Measurements from ENCODE around the gene SHLD1. TPM values are rescaled to one million over a fixed set of nuclear protein-coding genes. Genes with fewer than 3 reads are reported as not detected.

The SHLD1 gene
- total and polyA plus RNA-seq, 2 donors (not counting 3 experiments of a cell fraction or from before 2014, with no cell fraction given) = 4.7 to 6.3 TPM

GRCh38 chr20:5746064-5746463, 4.1 kb upstream of the SHLD1 start:
- ChIA-PET CTCF (interaction anchor here (0.8 kb wide), 1 partner anchor 188 kb away, joined by 3 read pairs; no protein-coding TSS in a partner anchor), POLR2A (no interaction called here)
- Histone ChIP-seq H2AFZ (ENCODE audit: low read depth, low read length) (no peak overlapping the region), H3K9me3 (replicated peaks; ENCODE audit: control insufficient read depth, insufficient read depth, low read length) (no peaks in the 10 kb centered on the region), H3K4me1 (ENCODE audit: control insufficient read depth, extremely low read depth, insufficient read depth, low read length) (no peaks in the 10 kb centered on the region), H3K79me2 (ENCODE audit: control insufficient read depth, insufficient read depth, low read length) (no peaks in the 10 kb centered on the region), H3K4me2 (ENCODE audit: insufficient read depth, low read length) (no peak overlapping the region), H4K20me1 (replicated peaks; ENCODE audit: control insufficient read depth, extremely low read depth, insufficient read depth, low read length) (no peaks in the 10 kb centered on the region), H3K36me3 (ENCODE audit: control insufficient read depth in 2 of 2, extremely low read depth in 1 of 2, insufficient read depth in 2 of 2, low read length in 2 of 2) (no peaks in the 10 kb centered on the region), H3K9ac (replicated peaks; ENCODE audit: extremely low read depth, insufficient read depth, low read length) (no peak overlapping the region), H3K27me3 (ENCODE audit: control insufficient read depth in 2 of 2, insufficient read depth in 2 of 2, low read length in 2 of 2) (peaks cover 2 to 3% of the 10 kb centered on the region in 2 experiments), H3K9me1 (replicated peaks; ENCODE audit: control insufficient read depth, extremely low read depth, insufficient read depth, low read length) (no peaks in the 10 kb centered on the region), H3K4me3 (replicated peaks in 1 of 3; ENCODE audit: insufficient read depth in 1 of 3, low read depth in 1 of 3, low read length in 3 of 3) (no peak overlapping the region), H3K27ac (ENCODE audit: insufficient read depth, low read depth, low read length) (no peak overlapping the region)
- dilution Hi-C loops (cut with MboI; ENCODE audit: extremely low pct_ligation_motif_present, low sequenced_read_pairs) (no loop called here), intact Hi-C loops (cut with micrococcal nuclease) (no loop called here)
- TF ChIP-seq, protein P1, sequence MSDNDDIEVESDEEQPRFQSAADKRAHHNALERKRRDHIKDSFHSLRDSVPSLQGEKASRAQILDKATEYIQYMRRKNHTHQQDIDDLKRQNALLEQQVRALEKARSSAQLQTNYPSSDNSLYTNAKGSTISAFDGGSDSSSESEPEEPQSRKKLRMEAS (IDR thresholded peaks at IDR 0.05; ENCODE audit: insufficient read depth, insufficient read length) = no peak
- TF ChIP-seq JUN (IDR thresholded peaks at IDR 0.05; ENCODE audit: borderline replicate concordance, insufficient read depth, insufficient read length, low read depth) (no peak), POLR2AphosphoS5 (IDR thresholded peaks at IDR 0.05; ENCODE audit: insufficient read depth, low read depth, low read length) (no peak), MYC (IDR thresholded peaks at IDR 0.05; ENCODE audit: low read depth, low read length) (no peak), FOS (IDR thresholded peaks at IDR 0.05; ENCODE audit: borderline replicate concordance, insufficient read depth, low read length) (no peak), POLR2A (IDR thresholded peaks at IDR 0.05; ENCODE audit: low read depth, low read length) (no peak), CTCF (IDR thresholded peaks at IDR 0.05; ENCODE audit: extremely low read depth in 1 of 2, insufficient read depth in 1 of 2, low read depth in 1 of 2, low read length in 2 of 2) (no peak), GATA2 (IDR thresholded peaks at IDR 0.05; ENCODE audit: insufficient read depth, insufficient read length, low read depth, low read length) (no peak), EZH2 (IDR thresholded peaks at IDR 0.05; ENCODE audit: borderline replicate concordance, low read depth, low read length, severe bottlenecking) (no peak)
- BruUV-seq (replicated peaks) = no TSS peak
- no peak for DNase-seq (ENCODE audit: low read depth, low spot score)
- FAIRE-seq = no peak
